Activated CD4-positive, alpha-beta T cell treated with anti-CD3 and anti-CD28 coated beads for 4 hours (primary cell): ENCODE results near the gene NDUFV1.

ENCODE experiments used
- DNase-seq, 2 donors: peaks; one replicate each; pipeline ENCODE4 v3.0.0-alpha.2; 2020

The NDUFV1 gene

DNA sequence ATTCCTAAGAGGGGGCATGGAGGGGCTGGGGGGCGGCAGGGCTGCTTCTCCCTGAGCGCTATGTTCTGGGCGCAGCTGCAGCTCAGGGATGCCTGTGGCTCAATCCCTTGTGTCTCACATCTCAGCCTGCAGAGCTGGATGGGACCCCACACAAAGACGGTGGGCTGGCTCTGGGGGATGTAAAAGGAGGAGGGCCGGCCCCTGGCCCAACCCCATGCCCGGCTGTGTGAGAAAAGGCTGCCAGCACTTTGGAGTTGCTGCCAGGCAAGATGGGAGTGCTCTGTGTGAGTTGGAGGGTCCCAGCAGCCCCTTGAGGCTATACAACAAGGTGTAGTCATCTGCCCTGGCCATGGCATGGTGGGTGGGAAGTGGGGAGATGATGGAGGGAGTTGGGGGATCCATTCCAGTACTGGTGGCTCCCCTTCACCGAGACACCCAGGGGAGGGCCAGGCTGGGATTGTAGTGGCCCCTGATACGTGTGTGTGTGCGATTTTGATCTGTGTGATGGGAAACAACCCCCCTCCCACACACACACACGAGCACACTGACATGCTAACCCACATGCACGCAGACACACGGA is 34.1 kb downstream of the NDUFV1 start:
- no peak for DNase-seq

DNA sequence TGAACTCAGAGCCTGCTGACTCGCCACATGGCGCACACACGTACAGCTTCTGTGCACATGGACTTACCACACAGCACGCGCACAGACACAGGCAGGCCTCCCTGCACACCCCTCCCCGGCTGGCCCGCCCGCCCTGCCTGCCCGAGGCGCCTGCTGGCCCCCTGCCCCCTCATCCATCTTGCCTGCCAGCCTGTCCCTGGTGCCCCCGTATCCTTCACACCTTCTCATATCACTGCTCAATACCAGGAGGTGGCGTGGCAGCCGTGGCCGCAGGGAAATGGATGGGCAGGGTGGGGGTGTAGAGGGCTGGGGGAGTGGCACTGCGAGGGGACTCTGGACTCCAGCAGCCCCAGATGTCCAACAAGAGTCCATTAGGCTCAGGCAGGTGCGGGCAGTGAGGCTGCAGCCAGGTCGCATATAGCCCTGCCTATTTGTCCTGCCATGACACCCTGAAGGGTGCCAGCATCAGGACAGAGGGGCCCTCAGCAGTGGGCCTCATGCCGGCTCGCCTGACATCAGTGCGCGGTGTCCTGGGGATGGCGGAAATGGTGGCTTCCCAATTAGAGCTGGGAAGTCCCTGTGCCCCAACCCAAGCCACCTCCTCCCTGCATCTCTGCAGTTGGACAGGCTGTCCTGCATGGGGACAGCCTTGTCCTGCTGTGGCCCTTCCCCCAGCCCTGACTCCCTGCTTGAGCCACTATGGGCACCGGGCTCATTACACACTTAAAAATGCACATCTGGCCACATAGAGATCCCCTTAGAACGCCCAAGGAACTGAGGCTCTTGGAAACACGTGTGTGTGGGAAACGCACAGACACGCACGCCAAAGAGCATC is 34.8 kb downstream of the NDUFV1 start:
- no peak for DNase-seq

DNA sequence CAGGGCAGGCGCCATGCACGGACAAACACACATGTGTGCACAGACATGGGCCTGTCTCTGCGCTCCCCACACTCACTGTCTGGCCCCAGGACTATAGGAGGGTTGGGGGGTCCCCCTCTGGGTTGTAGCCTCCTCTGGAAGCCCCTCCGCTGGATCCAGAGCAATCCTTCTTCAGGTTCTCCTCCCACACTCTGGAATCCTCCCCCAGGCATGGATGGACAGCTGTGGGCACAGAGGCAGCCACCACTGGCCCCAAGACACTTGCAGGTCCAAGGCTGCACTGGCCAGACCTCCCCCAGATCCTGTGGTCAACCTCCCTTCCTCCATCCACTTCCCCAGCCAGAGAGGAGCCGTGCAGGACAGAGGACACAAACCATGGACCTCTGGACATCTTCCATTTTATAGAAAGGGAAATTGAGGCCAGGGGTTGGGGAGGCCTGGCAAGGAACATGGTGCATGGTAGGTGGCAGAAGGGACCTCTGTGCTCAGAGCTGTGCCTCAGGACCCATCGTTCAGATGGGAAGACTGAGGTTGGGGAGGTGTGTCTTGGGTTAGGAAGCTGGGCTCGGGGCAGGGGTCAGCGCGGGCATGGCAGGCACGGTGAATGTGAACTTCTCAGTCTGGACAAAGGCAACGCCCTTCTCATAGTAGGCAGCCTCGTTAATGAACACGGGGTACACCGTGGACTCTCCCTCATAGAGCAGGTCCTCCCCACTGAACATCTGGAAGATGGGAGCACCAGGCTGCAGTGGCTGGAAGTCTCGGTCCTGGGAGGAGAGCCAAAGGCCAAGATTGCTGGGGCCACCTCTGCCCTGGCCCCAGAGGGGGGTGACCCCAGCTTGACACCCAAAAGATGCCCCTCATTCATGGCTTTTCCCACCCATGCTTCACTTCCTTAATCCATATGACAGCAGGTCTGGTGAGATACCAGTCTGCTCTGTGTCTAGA is 35.7 kb downstream of the NDUFV1 start:
- no peak for DNase-seq

- no peak for DNase-seq
These were observed 37.3 kb downstream of the NDUFV1 start for GRCh38 chr11:67644042-67644441.

DNA sequence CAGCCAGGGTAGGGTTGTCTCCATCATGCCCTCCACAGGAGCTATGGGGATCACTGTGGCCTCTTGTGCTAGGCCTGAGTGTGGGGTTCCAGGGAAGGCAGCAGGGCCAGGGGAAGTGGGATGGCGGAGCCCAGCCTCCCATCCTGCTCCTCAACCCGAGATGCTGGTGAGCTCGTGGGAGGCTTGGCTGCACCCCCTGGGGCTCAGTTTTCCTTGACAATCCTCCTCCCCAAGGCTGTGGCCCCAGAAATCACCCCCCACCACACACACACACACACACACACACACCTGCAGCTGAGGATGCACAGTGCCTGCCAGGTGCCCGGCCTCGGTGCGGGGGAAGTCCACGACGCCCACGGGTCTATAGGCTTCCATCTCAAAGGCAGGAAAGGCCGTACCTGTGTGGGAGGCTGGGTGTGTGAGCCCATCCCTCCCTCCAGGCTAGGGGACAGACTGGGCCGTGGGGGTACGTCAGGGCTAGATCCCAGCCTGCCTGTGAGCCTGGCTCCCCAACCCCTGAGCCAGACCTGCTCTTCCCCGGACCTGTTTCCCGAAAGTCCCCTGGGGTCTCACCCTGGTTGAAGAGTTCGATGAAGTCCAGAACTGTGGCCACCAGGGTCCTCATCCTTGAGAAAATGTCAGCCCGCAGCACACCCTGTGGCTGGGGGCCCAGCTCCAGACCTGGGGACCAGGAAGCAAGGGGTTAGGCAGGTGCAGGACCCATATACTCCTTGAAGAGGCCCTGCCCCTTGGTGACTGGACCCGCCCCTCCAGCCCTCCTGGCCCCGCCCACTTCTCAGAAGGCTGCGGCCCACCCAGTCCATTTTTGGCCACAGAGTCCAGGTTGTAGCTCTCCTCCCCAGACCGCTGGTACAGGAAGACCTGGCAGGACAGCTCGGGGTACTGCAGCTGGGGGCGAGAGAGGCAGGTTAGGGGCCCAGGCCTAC is 38.0 kb downstream of the NDUFV1 start:
- DNase-seq, result no peak

- no peak for DNase-seq
These were observed 39.1 kb downstream of the NDUFV1 start for GRCh38 chr11:67645521-67646461.

DNA sequence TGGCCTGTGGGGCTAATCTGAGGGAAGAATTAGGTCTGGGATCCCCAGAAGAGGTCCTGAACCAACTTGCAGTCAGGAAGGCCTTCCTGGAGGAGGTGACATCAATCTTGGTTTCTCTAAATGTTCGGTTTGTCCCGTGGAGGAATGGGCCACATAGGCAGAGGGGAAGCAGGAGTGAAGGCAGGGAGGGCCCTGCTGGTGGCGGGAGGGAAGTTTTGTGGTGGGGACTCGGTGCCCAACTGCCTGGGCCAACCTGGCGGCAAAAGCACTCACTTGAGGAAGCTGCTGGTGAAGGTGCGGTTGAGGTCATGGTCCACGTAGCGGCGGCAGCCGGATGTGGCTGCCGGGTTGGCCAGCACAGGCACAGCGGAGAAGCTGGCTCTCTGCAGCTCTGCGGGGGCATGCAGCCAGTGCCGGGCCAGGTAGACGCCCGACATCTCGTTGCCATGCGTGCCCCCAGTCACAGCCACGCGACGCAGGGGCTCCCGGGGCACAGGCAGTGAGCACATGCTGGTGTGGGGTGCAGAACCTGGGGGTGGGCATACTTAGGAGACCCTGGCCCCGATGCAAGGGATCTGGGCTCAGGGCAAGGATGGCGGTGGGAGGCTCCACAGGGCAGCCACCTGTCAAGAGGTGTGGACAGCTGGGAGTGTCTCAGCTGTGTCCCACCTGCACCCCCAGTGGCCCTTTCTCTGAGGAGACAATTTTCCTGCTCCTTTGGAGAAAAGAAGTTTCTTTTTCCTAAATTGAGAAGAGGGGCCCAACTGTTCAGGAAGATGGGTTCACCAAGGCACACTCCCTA is 40.0 kb downstream of the NDUFV1 start:
- DNase-seq, result no peak

GRCh38 chr11:67647471-67647870 is 40.7 kb downstream of the NDUFV1 start:
- no peak for DNase-seq

- DNase-seq, result peak; percentile 34 to 40
These were observed 41.5 kb downstream of the NDUFV1 start for GRCh38 chr11:67648140-67648795.

GRCh38 chr11:67648796-67649613 is 42.3 kb downstream of the NDUFV1 start:
- no peak for DNase-seq

- no peak for DNase-seq
These were observed 43.1 kb downstream of the NDUFV1 start for GRCh38 chr11:67649634-67650510.

DNA sequence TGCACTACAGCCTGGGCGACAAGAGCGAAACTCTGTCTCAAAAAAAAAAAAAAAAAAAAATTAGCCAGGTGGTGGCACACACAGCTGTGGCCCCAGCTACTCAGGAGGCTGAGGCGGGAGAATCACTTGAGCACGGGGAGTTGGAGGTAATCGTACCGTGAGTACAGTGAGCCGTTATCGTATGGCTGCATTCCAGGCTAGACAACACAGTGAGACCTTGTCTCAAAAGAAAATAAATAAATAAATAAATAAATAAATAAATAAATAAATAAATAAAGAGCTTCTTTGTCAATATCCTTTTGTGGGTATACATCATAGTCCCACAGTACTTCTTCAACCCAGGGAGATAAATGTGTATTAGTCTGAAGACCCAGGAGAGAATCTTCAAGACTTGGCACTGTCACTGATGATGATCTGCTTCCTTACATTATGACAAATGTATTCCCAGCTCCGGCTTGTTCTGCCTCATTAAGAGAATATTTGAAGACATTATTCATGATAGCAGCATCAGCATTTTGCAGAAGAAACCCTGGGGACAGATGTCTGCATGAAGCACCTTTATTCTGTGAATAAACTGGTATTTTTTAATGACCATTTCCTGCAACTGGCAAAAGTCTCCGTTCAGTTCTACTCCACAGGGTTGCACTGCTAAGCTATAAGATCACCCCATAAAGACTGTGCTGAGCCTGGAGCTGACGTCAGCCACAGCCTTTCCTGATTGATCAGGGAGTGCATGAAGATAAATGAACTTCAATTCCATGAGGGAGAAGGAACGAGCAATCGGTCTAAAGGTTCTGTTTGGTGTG is 45.4 kb downstream of the NDUFV1 start:
- DNase-seq, result no peak

- no peak for DNase-seq
These were observed 46.5 kb downstream of the NDUFV1 start for GRCh38 chr11:67652965-67653845.

DNA sequence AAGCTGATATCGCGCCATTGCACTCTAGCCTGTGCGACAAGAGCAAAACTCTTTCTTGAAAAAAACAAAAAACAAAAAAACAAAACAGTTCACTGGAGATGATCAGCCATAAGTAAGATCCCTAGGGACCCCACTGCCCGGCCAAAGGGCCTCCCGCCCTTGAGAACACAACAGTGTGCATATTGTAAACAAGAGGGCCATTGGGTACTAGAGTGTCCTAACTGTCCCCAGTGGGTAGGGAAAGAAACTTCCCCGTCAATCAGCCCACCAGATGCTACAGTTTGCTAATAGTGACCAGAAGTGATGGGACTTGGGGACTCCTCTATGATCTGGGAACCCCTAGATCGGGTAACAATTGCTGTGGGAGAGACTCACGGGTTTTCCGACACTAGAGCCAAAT is 47.5 kb downstream of the NDUFV1 start:
- DNase-seq, result no peak

- DNase-seq, result no peak
These were observed 49.7 kb downstream of the NDUFV1 start for GRCh38 chr11:67656278-67656922.
